A673 (cell line): Measurements from ENCODE around the gene EFNA2.

Experiments
- CTCF ChIP-seq: fragments of 300-800, 200-600 bp; sonication (generic); conservative IDR thresholded peaks from 2 replicates; pipeline ENCODE4 v1.5.1; 2017; ENCODE audit warnings: low read depth, mild to moderate bottlenecking, antibody characterized with exemption, low read length, moderate library complexity, mixed read lengths
- EZH2 ChIP-seq: fragments of 200-600 bp; sonication (generic); IDR thresholded peaks from 2 replicates; pipeline ENCODE4 v1.6.1; 2017; ENCODE audit warnings: borderline replicate concordance, low read depth, mild to moderate bottlenecking, mixed read lengths, antibody characterized with exemption, low read length; ENCODE audit not compliant: poor library complexity, severe bottlenecking

- TF ChIP-seq CTCF (no peak), EZH2 (no peak)
Measured at GRCh38 chr19:1307320-1307719, 21.6 kb downstream of the EFNA2 start.
